Thoracic aorta (tissue), 2 donors: ENCODE data around the gene FADS6. TPM values are rescaled to one million over a fixed set of nuclear protein-coding genes. Genes with fewer than 3 reads are reported as not detected.

Experiments
- ATAC-seq: fragments of 150-250 bp; one replicate; pipeline ENCODE4 v1.8.0; 2017; ENCODE audit warnings: low read depth; ENCODE audit not compliant: insufficient number of reproducible peaks, low FRiP score
- DNase-seq: peaks from one replicate; pipeline ENCODE4 v3.0.0-alpha.2; 2020; ENCODE audit warnings: low spot score
- H3K27ac ChIP-seq, 2 donors: fragments of 200-600 bp; sonication (generic); 1 replicate in 1 of 2; 2 replicates in 1 of 2; pipeline ENCODE4 v1.5.1; 2016; ENCODE audit warnings: mild to moderate bottlenecking in 2 of 2, moderate library complexity in 2 of 2
- H3K27me3 ChIP-seq: fragments of 200-600 bp; sonication (generic); replicated peaks from 2 replicates; pipeline ENCODE4 v1.6.0; 2016; ENCODE audit warnings: mild to moderate bottlenecking; ENCODE audit not compliant: insufficient read depth
- H3K36me3 ChIP-seq: fragments of 200-600 bp; sonication (generic); one replicate; pipeline ENCODE4 v1.5.1; 2016
- H3K4me1 ChIP-seq, 2 donors: fragments of 200-600 bp; sonication (generic); 1 replicate in 1 of 2; 2 replicates in 1 of 2; pipeline versions ENCODE4 v1.5.1 to v1.6.0; 2016; ENCODE audit warnings: low read depth in 2 of 2, mild to moderate bottlenecking in 1 of 2; ENCODE audit not compliant: control insufficient read depth in 1 of 2
- H3K4me3 ChIP-seq: fragments of 200-600 bp; sonication (generic); 2 replicates; pipeline ENCODE4 v1.5.1; 2016; ENCODE audit warnings: mild to moderate bottlenecking
- H3K9me3 ChIP-seq: fragments of 200-600 bp; sonication (generic); 2 replicates; pipeline ENCODE4 v1.5.1; 2016
- total RNA-seq, 2 donors: library from RNA; depleted of rRNA; stranded (reverse); fragments of >200 nt; gene quantifications; one replicate each; pipeline versions ENCODE4 v1.1.0 to v1.2.3, GENCODE V29; 2016
- TF ChIP-seq, protein P1 (sequence below): fragments of 200-600 bp; sonication (generic); IDR thresholded peaks from one replicate; pipeline ENCODE4 v1.5.1; 2019; ENCODE audit warnings: antibody characterized with exemption

The FADS6 gene
- total RNA-seq, 2 donors from 2014 or later = not detected

DNA sequence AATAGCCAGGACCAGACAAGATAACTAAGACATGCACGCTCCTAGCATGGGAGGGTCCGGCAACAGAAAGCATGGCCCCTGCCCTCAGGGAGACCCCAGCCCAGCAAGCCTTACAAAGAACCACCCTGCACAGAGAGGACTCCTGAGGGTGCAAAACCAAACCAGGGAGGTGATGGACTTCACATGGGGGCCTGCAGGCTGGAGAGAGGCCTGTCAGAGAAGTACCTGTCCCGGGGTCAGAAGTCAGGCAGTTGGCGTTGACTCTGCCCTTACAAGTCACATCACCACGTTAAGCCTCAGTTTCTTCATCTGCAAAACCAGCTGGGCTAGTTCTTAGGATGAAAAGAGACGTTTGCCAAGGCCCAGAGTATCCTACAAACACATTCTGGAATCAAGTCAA, 35.4 kb upstream of the FADS6 start:
- Histone ChIP-seq H3K27me3 (peaks cover 3% of the 10 kb centered on the region), H3K4me3 (no peak overlapping the region), H3K9me3 (no peaks in the 10 kb centered on the region), H3K27ac (no peak overlapping the region), H3K36me3 (no peaks in the 10 kb centered on the region), H3K4me1 (peaks cover 10 to 11% of the 10 kb centered on the region in 2 donors)
- DNase-seq (no peak), ATAC-seq (no peak)
- TF ChIP-seq, protein P1, sequence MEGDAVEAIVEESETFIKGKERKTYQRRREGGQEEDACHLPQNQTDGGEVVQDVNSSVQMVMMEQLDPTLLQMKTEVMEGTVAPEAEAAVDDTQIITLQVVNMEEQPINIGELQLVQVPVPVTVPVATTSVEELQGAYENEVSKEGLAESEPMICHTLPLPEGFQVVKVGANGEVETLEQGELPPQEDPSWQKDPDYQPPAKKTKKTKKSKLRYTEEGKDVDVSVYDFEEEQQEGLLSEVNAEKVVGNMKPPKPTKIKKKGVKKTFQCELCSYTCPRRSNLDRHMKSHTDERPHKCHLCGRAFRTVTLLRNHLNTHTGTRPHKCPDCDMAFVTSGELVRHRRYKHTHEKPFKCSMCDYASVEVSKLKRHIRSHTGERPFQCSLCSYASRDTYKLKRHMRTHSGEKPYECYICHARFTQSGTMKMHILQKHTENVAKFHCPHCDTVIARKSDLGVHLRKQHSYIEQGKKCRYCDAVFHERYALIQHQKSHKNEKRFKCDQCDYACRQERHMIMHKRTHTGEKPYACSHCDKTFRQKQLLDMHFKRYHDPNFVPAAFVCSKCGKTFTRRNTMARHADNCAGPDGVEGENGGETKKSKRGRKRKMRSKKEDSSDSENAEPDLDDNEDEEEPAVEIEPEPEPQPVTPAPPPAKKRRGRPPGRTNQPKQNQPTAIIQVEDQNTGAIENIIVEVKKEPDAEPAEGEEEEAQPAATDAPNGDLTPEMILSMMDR = no peak

DNA sequence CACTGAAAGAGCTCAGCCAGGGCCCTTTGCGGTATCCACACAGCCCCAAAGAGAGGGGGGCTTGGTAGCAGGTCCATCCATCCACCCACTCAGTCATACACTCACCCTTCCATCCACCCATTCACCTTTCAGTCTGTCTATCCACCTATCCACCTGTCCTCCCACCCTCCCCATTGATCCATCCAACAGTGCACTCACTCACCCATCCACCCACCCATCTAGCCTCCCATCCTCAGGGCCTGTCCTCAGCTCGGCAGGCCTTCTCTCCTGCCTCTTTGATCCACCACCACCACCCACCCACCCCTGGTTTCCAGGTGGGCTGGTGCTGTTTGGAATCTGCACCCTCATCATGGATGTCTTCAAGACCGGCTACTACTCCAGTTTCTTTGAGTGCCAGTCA, 31.8 kb upstream of the FADS6 start:
- ATAC-seq = no peak
- H3K27me3 ChIP-seq = peaks cover 4% of the 10 kb centered on the region

DNA sequence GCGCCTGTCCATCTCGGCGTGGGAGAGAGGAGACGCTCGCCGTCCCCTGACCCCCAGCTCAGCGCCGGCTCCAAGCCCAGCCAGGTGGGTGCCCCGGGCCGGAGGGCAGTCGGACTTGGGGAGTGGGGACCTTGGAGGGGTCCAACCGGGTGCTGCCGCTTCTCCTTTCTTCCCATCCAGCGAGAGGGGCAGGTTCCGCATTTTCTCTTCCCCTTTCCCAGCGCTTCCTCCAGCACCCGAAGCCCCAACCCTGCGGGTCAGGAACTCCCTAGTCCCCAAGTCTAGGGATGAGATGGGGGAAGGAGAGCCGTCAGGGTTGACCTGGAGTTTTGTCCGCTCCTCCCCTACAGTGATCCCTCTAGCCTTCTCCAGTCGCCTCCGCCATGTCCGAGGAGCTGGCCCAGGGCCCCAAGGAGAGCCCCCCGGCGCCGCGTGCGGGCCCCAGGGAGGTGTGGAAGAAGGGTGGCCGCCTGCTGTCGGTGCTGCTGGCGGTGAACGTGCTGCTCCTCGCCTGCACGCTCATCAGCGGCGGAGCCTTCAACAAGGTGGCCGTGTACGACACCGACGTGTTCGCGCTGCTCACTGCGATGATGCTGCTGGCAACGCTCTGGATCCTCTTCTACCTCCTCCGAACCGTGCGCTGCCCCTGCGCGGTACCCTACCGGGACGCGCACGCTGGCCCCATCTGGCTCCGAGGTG, 31.0 kb upstream of the FADS6 start, which contains the start of gene OTOP2:
Gene OTOP2 (plus strand): TSS at position 24 of the 699 bp plus-strand sequence. CDS start 360 bp downstream, at position 384.
- no peak for DNase-seq
- TF ChIP-seq, protein P1 = no peak
- Histone ChIP-seq H3K4me1 (peaks cover 18 to 19% of the 10 kb centered on the region in 2 donors), H3K27me3 (peaks cover 4% of the 10 kb centered on the region), H3K27ac (no peak within 1 kb of the TSS), H3K36me3 (no peaks in the 10 kb centered on the region), H3K4me3 (peak within 1 kb of the TSS; percentile 62), H3K9me3 (no peaks in the 10 kb centered on the region)
- no peak for ATAC-seq

More for the DNA sequence above, 31.8 kb upstream of the FADS6 start:
- no peak overlapping the region for H3K27ac ChIP-seq
- no peaks in the 10 kb centered on the region for H3K36me3 ChIP-seq
- no peak overlapping the region for H3K4me3 ChIP-seq
- H3K9me3 ChIP-seq = no peaks in the 10 kb centered on the region
- DNase-seq = no peak
- H3K4me1 ChIP-seq = peaks cover 18 to 19% of the 10 kb centered on the region in 2 donors
- TF ChIP-seq, protein P1 = no peak

DNA sequence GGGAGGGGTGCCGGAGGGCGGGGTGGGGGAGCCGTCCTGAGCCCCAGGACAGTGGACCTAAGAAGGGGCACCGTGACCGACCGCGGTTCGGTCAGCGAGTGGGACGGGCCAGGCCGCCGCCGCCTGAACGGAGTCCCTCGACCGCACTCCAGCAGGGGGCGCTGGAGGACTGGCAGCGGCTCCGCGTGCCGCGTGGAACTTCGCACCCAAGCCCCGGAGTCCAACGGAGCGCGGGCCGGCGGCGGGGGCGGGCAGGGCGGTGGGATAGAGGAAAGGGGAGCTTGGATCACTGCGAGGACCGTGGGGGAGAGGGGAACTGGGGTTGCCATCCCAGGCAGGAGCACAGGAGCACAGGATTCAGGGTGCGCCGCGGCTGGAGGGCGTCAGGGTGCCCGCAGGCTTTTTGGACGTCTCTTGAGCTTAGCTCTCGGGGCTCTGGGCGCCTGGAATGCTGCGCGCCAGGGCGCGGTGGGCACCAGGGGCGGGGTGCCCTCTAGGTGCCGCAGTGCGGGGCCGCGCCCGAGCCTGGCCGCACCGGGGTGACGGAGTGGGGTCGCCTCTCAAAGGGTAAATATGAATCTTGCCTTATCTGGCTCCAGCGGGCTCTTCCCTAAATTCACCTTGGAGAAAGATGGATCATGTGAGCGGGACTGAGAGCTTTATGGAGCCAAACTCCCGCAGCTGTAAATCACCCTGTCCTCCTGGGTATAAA, 30.3 kb upstream of the FADS6 start:
- H3K36me3 ChIP-seq = no peaks in the 10 kb centered on the region
- peaks cover 18 to 19% of the 10 kb centered on the region in 2 donors for H3K4me1 ChIP-seq
- ATAC-seq = no peak
- peaks cover 4% of the 10 kb centered on the region for H3K27me3 ChIP-seq
- peak; percentile 19 for DNase-seq
- no peaks in the 10 kb centered on the region for H3K9me3 ChIP-seq
- H3K27ac ChIP-seq = no peak overlapping the region
- TF ChIP-seq, protein P1 = peak; percentile 83
- peak overlapping the region; percentile 62 for H3K4me3 ChIP-seq

DNA sequence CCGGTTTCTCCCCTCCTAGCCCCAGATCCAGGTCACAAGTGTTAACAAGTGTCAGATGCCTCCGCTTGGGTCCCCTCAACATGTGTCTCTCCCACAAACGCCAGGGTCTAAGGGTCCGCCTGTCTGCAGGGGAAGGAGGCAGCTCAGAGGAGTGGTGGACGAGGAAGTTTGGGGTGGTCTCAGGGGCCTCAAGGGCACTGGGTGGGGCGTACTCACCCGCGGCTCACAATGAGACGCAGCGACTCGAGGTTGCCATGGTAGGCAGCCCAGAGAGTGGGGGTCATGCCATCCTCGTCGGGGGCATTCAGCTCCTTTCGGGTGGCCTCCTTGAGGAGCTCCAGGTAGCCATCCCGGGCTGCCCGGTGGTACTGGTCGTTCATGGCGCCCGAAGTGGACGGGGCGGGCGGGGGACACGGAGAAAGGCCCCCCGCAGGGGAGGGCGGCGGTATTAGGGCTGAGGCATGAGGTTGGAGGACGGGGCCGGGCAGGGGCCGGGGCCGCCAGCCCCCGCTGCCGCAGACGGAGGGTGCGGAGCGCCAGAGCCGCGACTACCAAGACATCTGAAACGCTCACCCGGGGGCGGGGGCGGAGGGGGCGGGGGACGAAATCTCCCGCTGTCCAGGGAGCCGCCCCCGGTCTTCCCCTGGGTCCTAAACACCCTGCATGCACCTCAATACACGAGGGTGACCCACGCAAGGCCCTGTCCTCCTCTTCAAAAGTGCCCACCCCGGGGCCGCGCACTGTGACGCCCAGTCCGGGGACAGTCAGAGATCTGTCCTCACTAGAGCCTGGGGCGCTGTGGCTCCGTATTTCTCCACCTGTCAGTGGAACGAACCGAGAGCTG, 29.5 kb upstream of the FADS6 start, which contains the start of gene USH1G:
Gene USH1G (minus strand): TSS at position 562 of the 844 bp plus-strand sequence. CDS start 182 bp downstream, at position 380.
- TF ChIP-seq, protein P1 = no peak
- no peak for ATAC-seq
- Histone ChIP-seq H3K9me3 (no peaks in the 10 kb centered on the region), H3K4me1 (peaks cover 18 to 19% of the 10 kb centered on the region in 2 donors), H3K27ac (no peak within 1 kb of the TSS), H3K27me3 (peaks cover 4% of the 10 kb centered on the region), H3K4me3 (peak within 1 kb of the TSS; percentile 62), H3K36me3 (no peaks in the 10 kb centered on the region)
- no peak for DNase-seq
